ENCODE data around the gene FAM9C.

GRCh38 chrX:12992544-12993118 lies 51.8 kb downstream of the FAM9C start:
- TF ChIP-seq CTCF (IDR thresholded peaks at IDR 0.05) (no peak), EZH2 (IDR thresholded peaks at IDR 0.05; ENCODE audit: borderline replicate concordance, insufficient read depth, low read depth, low read length, poor library complexity, severe bottlenecking) (no peak)

Measured in B cell (primary cell).